Measurements from ENCODE around the gene PRDM11. TPM values are rescaled to one million over a fixed set of nuclear protein-coding genes. Genes with fewer than 3 reads are reported as not detected.
"Not testable (repeated sequence)": the region's sequence is repeated elsewhere in the genome, so short reads cannot be mapped to it uniquely, and the experiment has no call there.

The PRDM11 gene
- total and polyA plus RNA-seq, 8 donors, result 1.2 to 139 (median 7.9) TPM

- intact Hi-C loops (cut with DNase I; ENCODE audit: low total_unique reads), result no loop called here
- Histone ChIP-seq H3K9me3 (peaks cover 0 to 7% (median 0%) of the 10 kb centered on the region in 4 donors), H3K36me3 (no peaks in the 10 kb centered on the region), H3K27me3 (no peaks in the 10 kb centered on the region), H3K4me3 (no peak overlapping the region), H3K4me1 (no peaks in the 10 kb centered on the region), H3K27ac (no peak overlapping the region)
- TF ChIP-seq EP300 (IDR thresholded peaks at IDR 0.05) (no peak), POLR2AphosphoS5 (IDR thresholded peaks at IDR 0.05) (no peak), POLR2A (IDR thresholded peaks at IDR 0.05) (no peak)
- TF ChIP-seq, protein P1, sequence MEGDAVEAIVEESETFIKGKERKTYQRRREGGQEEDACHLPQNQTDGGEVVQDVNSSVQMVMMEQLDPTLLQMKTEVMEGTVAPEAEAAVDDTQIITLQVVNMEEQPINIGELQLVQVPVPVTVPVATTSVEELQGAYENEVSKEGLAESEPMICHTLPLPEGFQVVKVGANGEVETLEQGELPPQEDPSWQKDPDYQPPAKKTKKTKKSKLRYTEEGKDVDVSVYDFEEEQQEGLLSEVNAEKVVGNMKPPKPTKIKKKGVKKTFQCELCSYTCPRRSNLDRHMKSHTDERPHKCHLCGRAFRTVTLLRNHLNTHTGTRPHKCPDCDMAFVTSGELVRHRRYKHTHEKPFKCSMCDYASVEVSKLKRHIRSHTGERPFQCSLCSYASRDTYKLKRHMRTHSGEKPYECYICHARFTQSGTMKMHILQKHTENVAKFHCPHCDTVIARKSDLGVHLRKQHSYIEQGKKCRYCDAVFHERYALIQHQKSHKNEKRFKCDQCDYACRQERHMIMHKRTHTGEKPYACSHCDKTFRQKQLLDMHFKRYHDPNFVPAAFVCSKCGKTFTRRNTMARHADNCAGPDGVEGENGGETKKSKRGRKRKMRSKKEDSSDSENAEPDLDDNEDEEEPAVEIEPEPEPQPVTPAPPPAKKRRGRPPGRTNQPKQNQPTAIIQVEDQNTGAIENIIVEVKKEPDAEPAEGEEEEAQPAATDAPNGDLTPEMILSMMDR (IDR thresholded peaks at IDR 0.05), result no peak
- 80 to 88% (median 82%) methylated on average over 6 to 12 of the region's 12 CpGs for WGBS, 5 donors
- no peak for DNase-seq
These were observed 97.5 kb downstream of the PRDM11 start for GRCh38 chr11:45243967-45244366.

GRCh38 chr11:45245218-45246045, 99.0 kb downstream of the PRDM11 start:
- H3K9me3 ChIP-seq, result no peaks in the 10 kb centered on the region
- 73 to 84% (median 80%) methylated on average over 8 of the region's 8 CpGs for whole genome bisulfite sequencing, 5 donors
- no peak for DNase-seq
- H3K4me1 ChIP-seq, result no peaks in the 10 kb centered on the region
- no peaks in the 10 kb centered on the region for H3K36me3 ChIP-seq
- intact Hi-C loops (cut with DNase I; ENCODE audit: low total_unique reads), result no loop called here
- no peak overlapping the region for H3K27ac ChIP-seq
- H3K27me3 ChIP-seq, result no peaks in the 10 kb centered on the region
- no peak overlapping the region for H3K4me3 ChIP-seq
- TF ChIP-seq, protein P1 (IDR thresholded peaks at IDR 0.05), result no peak
- TF ChIP-seq POLR2AphosphoS5 (IDR thresholded peaks at IDR 0.05) (no peak), EP300 (IDR thresholded peaks at IDR 0.05) (no peak), POLR2A (IDR thresholded peaks at IDR 0.05) (no peak)

DNA sequence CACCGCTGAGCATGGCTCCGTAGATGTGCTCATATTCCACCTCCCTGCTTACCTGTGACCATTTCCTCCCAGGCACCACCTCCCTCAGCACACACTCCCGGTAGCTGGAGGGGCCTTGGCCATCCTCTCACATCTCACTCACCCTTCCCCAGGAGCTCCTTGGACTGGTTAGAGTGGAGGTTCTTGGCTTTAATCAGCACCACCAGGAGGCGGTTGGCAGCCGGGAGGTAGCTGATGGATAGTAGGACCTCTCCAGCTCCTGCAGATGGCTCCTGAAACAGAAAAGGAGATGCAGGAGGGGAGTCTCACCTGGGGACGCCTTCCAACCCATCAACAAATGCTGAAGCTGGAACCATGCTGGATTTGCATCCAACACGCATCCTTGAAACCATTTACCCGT, 99.8 kb downstream of the PRDM11 start:
- no peaks in the 10 kb centered on the region for H3K36me3 ChIP-seq
- no peak overlapping the region for H3K4me3 ChIP-seq
- DNase-seq, result no peak
- intact Hi-C loops (cut with DNase I; ENCODE audit: low total_unique reads), result no loop called here
- no peaks in the 10 kb centered on the region for H3K4me1 ChIP-seq
- TF ChIP-seq EP300 (IDR thresholded peaks at IDR 0.05) (no peak), POLR2A (IDR thresholded peaks at IDR 0.05) (no peak), POLR2AphosphoS5 (IDR thresholded peaks at IDR 0.05) (no peak)
- TF ChIP-seq, protein P1 (IDR thresholded peaks at IDR 0.05), result no peak
- no peaks in the 10 kb centered on the region for H3K9me3 ChIP-seq
- WGBS, 5 donors, result 87 to 95% (median 90%) methylated on average over 8 of the region's 8 CpGs
- no peaks in the 10 kb centered on the region for H3K27me3 ChIP-seq
- H3K27ac ChIP-seq, result no peak overlapping the region

- Histone ChIP-seq H3K4me3 (no peak overlapping the region), H3K36me3 (no peaks in the 10 kb centered on the region), H3K4me1 (no peaks in the 10 kb centered on the region), H3K27ac (no peak overlapping the region), H3K9me3 (no peaks in the 10 kb centered on the region), H3K27me3 (peaks cover 0 to 4% (median 0%) of the 10 kb centered on the region in 3 donors)
- 41 to 69% (median 56%) methylated on average over 2 of the region's 2 CpGs for WGBS, 5 donors
- DNase-seq, result peak in 1 of 2 donors; percentile 27
- no peak for TF ChIP-seq POLR2A (IDR thresholded peaks at IDR 0.05)
- intact Hi-C loops (cut with DNase I; ENCODE audit: low total_unique reads), result no loop called here
These were observed 101.0 kb downstream of the PRDM11 start for GRCh38 chr11:45247433-45247832.

DNA sequence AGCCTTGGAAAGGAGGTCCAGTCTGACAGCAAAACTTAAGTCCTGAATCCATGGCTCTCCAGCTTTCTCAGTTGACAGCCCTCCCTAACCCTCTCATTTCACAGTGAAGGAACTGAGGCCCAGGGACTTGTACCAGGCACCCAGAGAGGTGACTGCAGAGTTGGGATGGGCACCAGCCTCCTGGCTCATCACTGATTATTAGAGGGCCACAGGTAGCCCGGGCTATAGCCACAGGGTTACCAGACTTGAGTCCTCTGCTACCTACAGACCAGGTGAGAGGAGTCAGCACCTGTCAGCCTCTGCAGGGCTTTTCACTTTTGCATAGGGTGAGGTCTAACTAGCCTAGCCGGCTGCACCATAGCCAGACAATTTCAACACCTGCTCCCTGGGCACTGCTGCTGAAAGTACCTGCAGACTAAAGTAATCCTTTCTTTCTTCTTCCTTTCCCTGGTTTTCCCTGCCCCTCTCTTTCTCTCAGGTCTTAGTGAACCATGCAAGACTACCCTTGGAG, 102.1 kb downstream of the PRDM11 start:
- DNase-seq, result no peak
- intact Hi-C loops (cut with DNase I; ENCODE audit: low total_unique reads), result no loop called here
- Histone ChIP-seq H3K4me3 (no peak overlapping the region), H3K9me3 (no peaks in the 10 kb centered on the region), H3K4me1 (no peaks in the 10 kb centered on the region), H3K36me3 (no peaks in the 10 kb centered on the region), H3K27ac (no peak overlapping the region), H3K27me3 (peaks cover 0 to 7% (median 0%) of the 10 kb centered on the region in 3 donors)
- WGBS, 5 donors, result 74 to 89% (median 82%) methylated on average over 2 of the region's 2 CpGs
- no peak for TF ChIP-seq POLR2AphosphoS5 (IDR thresholded peaks at IDR 0.05)
- TF ChIP-seq EP300 (IDR thresholded peaks at IDR 0.05), result no peak
- TF ChIP-seq, protein P1 (IDR thresholded peaks at IDR 0.05), result no peak
- no peak for TF ChIP-seq POLR2A (IDR thresholded peaks at IDR 0.05)

- DNase-seq; H3K36me3 ChIP-seq; H3K4me1 ChIP-seq; H3K9me3 ChIP-seq; H3K27me3 ChIP-seq; intact Hi-C loops (cut with DNase I; ENCODE audit: low total_unique reads); H3K27ac ChIP-seq; H3K4me3 ChIP-seq: not testable (repeated sequence)
- WGBS, 5 donors, result 91 to 100% (median 97%) methylated on average over 1 of the region's 1 CpG
These were observed 102.9 kb downstream of the PRDM11 start for GRCh38 chr11:45249372-45249771.

Measured in stomach (tissue), 9 donors.